Measurements from ENCODE around the gene MOB1B. TPM values are rescaled to one million over a fixed set of nuclear protein-coding genes. Genes with fewer than 3 reads are reported as not detected.
A peak's percentile ranks its signal among the peaks of the same experiment; 100 is the strongest.
"Not testable (repeated sequence)": the region's sequence is repeated elsewhere in the genome, so short reads cannot be mapped to it uniquely, and the experiment has no call there.

Gene MOB1B
- total RNA-seq, 3 donors from 2014 or later = 13.3 to 27.8 (median 15.1) TPM

DNA sequence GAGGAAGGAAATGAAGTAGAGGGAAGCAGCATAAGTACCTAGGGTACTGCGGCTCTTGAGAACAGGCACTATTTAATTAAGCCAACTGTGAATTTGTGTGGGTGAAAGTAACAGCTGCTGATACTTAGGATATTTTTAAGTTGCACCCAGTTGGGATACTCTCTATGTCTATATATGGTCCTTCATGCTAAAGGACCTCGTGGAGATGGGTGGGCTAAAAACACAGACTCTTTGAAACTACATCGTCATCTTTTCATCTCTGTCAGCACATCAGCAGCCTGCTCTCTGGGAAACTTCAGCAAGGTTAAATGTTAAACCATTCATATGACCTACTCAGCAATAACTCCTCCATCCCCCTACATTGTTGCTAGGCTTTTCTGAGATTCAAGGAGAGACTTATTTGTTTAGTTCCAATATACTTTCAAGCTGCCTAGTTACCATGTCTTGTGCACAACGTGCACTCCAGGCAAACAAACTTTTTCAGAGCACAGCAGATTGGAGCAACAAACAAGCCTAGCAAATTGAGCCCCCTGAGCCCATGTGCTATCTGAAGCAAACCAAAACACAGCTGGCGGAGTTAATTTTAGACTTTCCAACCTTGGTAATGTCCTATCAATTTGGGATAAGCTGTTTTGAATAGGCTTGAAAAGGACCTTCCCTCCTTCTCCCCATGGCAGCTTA is 6.2 kb upstream of the MOB1B start:
- DNase-seq (ENCODE audit: low spot score in 2 of 2) = no peak
- Histone ChIP-seq H3K27me3 (no peaks in the 10 kb centered on the region), H3K9me3 (no peaks in the 10 kb centered on the region), H3K36me3 (no peaks in the 10 kb centered on the region), H3K4me1 (no peaks in the 10 kb centered on the region), H3K27ac (peak overlapping the region; percentile 13 to 35), H3K4me3 (no peak overlapping the region)
- intact Hi-C loops (cut with DNase I; ENCODE audit: low total_unique reads) = no loop called here
- TF ChIP-seq POLR2A (IDR thresholded peaks at IDR 0.05) (no peak), POLR2AphosphoS5 (IDR thresholded peaks at IDR 0.05) (no peak)
- TF ChIP-seq, protein P1, sequence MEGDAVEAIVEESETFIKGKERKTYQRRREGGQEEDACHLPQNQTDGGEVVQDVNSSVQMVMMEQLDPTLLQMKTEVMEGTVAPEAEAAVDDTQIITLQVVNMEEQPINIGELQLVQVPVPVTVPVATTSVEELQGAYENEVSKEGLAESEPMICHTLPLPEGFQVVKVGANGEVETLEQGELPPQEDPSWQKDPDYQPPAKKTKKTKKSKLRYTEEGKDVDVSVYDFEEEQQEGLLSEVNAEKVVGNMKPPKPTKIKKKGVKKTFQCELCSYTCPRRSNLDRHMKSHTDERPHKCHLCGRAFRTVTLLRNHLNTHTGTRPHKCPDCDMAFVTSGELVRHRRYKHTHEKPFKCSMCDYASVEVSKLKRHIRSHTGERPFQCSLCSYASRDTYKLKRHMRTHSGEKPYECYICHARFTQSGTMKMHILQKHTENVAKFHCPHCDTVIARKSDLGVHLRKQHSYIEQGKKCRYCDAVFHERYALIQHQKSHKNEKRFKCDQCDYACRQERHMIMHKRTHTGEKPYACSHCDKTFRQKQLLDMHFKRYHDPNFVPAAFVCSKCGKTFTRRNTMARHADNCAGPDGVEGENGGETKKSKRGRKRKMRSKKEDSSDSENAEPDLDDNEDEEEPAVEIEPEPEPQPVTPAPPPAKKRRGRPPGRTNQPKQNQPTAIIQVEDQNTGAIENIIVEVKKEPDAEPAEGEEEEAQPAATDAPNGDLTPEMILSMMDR (IDR thresholded peaks at IDR 0.05) = no peak

DNA sequence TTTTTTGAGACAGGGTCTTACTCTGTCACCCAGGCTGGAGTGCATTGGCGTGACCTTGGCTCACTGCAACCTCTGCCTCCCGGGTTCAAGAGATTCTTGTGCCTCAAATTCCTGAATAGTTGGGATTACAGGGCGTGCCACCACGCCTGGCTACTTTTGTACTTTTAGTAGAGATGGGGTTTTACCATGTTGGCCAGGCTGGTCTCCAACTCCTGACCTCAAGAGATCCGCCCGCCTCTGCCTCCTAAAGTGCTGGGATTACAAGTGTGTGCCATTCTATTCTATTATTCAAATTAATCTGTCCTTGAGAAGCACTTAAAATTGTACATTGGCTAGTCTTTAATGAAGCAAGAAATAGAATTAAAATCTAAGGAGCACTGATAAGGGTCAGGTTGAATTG is 3.6 kb upstream of the MOB1B start:
- DNase-seq (ENCODE audit: low spot score in 2 of 2); H3K4me3 ChIP-seq; H3K36me3 ChIP-seq; intact Hi-C loops (cut with DNase I; ENCODE audit: low total_unique reads); H3K9me3 ChIP-seq; H3K27me3 ChIP-seq; H3K27ac ChIP-seq; H3K4me1 ChIP-seq: not testable (repeated sequence)

GRCh38 chr4:70901607-70901983 is 574 bp upstream of the MOB1B start:
- no peak for DNase-seq (ENCODE audit: low spot score in 2 of 2)
- no peaks in the 10 kb centered on the region for H3K9me3 ChIP-seq
- intact Hi-C loops (cut with DNase I; ENCODE audit: low total_unique reads) = no loop called here
- no peak for TF ChIP-seq POLR2AphosphoS5 (IDR thresholded peaks at IDR 0.05)
- peak overlapping the region; percentile 85 to 90 (median 87) for H3K4me3 ChIP-seq
- H3K4me1 ChIP-seq = no peaks in the 10 kb centered on the region
- peak overlapping the region; percentile 84 to 92 for H3K27ac ChIP-seq
- H3K27me3 ChIP-seq = no peaks in the 10 kb centered on the region
- no peaks in the 10 kb centered on the region for H3K36me3 ChIP-seq

- H3K36me3 ChIP-seq = no peaks in the 10 kb centered on the region
- no peaks in the 10 kb centered on the region for H3K9me3 ChIP-seq
- H3K4me3 ChIP-seq = peak overlapping the region; percentile 85 to 90 (median 87)
- H3K4me1 ChIP-seq = no peaks in the 10 kb centered on the region
- peak in 1 of 2 donors; percentile 18 for DNase-seq (ENCODE audit: low spot score in 2 of 2)
- H3K27ac ChIP-seq = peak overlapping the region; percentile 84 to 92
- intact Hi-C loops (cut with DNase I; ENCODE audit: low total_unique reads) = loop anchor here (2.0 kb wide), 1 partner anchor 104 kb away; no protein-coding TSS in a partner anchor
- TF ChIP-seq, protein P1 (IDR thresholded peaks at IDR 0.05) = no peak
- TF ChIP-seq POLR2AphosphoS5 (IDR thresholded peaks at IDR 0.05) = no peak
- TF ChIP-seq POLR2A (IDR thresholded peaks at IDR 0.05) = no peak
- no peaks in the 10 kb centered on the region for H3K27me3 ChIP-seq
Measured at GRCh38 chr4:70902577-70903290, 565 bp downstream of the MOB1B start.

GRCh38 chr4:70903291-70903603 is 1.1 kb downstream of the MOB1B start:
- intact Hi-C loops (cut with DNase I; ENCODE audit: low total_unique reads) = loop anchor here (2.0 kb wide), 1 partner anchor 104 kb away; no protein-coding TSS in a partner anchor
- H3K27me3 ChIP-seq = no peaks in the 10 kb centered on the region

More at GRCh38 chr4:70903291-70903603, 1.1 kb downstream of the MOB1B start:
- H3K4me3 ChIP-seq = peak overlapping the region; percentile 85 to 90 (median 87)
- TF ChIP-seq POLR2A (IDR thresholded peaks at IDR 0.05) (no peak), POLR2AphosphoS5 (IDR thresholded peaks at IDR 0.05) (no peak)
- TF ChIP-seq, protein P1 (IDR thresholded peaks at IDR 0.05) = no peak
- peak overlapping the region; percentile 84 to 92 for H3K27ac ChIP-seq
- no peak for DNase-seq (ENCODE audit: low spot score in 2 of 2)
- no peaks in the 10 kb centered on the region for H3K9me3 ChIP-seq
- no peaks in the 10 kb centered on the region for H3K4me1 ChIP-seq
- no peaks in the 10 kb centered on the region for H3K36me3 ChIP-seq

All from breast epithelium (tissue), 4 donors.